GM19240 (cell line): ENCODE data around the gene MFN2.
"Not testable (repeated sequence)": the region's sequence is repeated elsewhere in the genome, so short reads cannot be mapped to it uniquely, and the experiment has no call there.

Experiments used
- DNase-seq: peaks from one replicate; pipeline ENCODE4 v3.0.0; 2011; ENCODE audit warnings: low spot score; ENCODE audit not compliant: insufficient read length

The MFN2 gene

GRCh38 chr1:12019858-12020509 lies 39.7 kb downstream of the MFN2 start:
- DNase-seq = no peak

- no peak for DNase-seq
These were observed 41.4 kb downstream of the MFN2 start for GRCh38 chr1:12021616-12022015.

DNA sequence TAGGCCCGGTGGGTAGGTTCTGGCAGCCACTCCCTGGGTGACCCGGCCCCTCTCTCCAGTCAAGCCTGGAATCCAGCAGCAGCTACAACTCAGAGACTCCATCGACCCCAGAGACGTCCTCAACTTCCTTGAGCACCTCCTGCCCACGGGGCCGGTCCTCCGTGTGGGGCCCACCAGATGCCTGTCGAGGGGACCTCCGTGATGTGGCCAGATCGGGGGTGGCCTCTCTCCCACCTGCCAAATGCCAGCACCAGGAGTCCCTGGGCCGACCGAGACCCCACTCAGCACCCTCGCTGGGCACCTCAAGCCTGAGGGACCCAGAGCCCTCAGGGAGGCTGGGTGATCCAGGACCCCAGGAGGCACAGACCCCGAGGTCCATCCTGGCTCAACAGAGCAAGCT lies 41.8 kb downstream of the MFN2 start:
- no peak for DNase-seq

DNA sequence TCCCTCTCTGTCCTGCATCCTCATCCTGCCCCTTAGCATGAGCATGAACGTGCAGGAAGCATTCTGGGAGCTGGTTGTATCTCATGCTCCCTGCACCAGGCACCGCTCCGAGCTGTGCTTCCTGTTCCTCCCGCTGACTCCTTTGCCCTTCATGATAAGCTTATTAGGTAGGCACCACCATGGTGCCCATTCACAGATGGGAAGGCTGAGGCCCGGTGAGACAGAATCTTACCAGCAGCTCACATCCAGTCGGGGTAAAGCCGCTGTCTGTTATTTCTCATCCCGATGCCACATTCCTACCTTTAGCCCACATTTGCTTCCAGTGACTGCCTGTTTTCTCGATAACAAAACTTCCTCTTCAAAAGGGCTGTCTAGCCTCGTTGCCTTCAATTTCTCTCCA lies 46.3 kb downstream of the MFN2 start:
- DNase-seq = no peak

- DNase-seq = no peak
These were observed 48.0 kb downstream of the MFN2 start for GRCh38 chr1:12028248-12028647.

DNA sequence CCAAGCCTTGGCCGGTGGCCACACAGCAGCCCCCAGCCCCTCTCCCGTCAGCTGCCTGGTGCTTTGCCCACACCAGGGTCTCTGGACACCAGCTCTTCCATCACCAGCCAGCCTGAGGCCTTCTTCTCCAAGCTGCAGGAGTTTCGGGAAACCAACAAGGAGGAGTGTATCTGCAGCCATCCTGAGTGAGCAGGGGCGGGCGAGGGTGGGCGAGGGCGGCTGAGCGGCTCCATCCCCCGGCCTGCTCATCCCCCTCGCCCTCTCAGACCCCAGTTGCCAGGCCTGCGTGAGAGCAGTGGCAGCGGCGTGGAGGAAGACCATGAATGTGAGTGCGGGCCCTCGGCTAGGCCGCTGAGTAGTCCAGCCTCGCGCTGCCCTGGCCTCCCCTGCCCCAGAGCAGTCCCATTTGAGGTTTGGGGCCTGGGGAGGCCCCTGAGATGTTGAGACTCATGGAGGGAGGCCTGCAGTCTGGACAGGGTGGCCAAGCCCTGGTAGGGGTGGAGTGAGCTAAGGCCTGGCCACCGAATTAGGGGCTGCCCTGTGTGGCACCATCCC lies 48.8 kb downstream of the MFN2 start:
- DNase-seq = no peak

- no peak for DNase-seq
These were observed 49.6 kb downstream of the MFN2 start for GRCh38 chr1:12029720-12030339.

GRCh38 chr1:12031039-12031980 lies 51.1 kb downstream of the MFN2 start:
- DNase-seq = no peak

GRCh38 chr1:12032161-12032621 lies 51.9 kb downstream of the MFN2 start:
- no peak for DNase-seq

GRCh38 chr1:12033441-12033840 lies 53.2 kb downstream of the MFN2 start:
- not testable (repeated sequence) for DNase-seq

GRCh38 chr1:12034381-12034801 lies 54.1 kb downstream of the MFN2 start:
- DNase-seq = no peak

GRCh38 chr1:12035312-12035711 lies 55.1 kb downstream of the MFN2 start:
- no peak for DNase-seq

DNA sequence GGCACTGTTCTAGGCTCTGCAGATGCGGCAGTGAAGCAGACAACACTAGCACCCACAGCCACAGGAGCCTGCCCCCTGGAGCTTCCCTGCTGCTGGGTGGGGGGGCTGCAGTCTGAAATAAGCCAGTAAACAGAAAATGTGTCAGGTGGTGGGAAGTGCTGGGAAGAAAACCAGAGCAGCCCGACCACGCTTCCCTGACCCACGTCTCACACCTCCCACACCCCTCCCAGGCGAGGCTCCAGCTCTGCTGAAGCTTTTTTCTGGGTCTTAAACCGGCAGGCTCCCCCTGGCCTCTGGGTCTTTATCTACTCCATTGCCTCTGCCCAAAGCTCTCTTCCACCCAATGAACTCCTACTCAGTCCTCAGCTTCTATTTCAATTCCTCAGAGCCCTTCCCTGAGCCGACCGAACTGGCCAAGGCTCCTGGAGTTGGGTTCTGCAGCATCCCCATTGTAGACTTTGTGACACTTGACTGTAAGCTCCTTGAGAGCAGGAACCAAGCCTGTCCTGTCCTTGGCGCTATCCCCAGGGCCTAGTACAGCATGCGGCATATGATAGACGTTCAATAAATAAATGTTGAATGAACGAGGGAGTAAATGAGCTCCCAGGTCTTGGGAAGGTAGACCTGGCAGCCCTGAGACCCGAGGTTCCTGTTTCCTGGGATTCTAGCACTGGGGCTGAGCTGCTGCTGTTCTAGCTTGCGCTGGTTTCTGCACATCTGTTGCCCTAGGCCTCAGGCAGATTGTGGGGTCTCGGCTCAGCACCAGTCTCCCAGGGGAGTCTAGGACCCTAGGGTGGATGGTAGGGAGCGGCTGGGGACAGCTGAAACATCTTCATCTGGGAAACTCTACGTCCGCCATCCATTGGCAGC lies 57.5 kb downstream of the MFN2 start:
- DNase-seq = no peak

DNA sequence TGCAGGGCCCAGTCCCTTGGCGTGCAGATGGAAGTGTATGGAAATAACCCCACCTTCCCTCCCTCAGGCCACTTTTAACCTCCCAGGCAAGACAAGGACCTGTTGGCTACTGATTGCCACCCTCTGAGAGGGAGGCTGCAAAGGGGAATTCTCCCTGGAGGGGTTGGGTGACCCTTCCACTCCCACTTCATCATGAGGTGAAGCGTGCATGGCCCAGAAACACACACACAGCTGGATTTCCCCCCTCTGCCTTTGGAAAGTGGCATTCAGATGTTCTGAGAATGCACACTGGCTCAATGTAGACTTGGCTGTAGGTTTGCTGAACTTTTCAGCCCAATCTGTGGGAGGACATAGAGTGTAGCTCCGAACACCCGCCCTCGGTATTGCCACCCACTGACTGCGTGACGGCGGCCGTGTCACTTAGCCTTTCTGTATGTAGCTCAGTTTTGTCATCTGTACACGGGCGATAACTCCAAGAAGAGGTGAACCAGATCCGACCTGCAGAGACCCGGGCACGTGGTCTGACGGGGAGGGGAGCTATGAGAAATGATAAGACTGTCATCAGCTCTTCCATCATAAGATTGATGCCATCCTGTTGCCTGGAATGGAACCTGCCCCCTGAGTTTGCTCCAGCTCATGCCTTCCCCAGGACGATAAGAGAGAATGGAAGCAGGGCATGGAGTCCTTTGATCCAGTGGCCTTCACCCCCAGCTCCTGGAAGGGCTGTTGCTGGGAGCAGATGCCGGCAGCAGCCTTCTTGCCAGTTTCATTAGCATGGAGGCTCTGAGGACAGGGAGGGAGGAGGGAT lies 58.3 kb downstream of the MFN2 start:
- no peak for DNase-seq

DNA sequence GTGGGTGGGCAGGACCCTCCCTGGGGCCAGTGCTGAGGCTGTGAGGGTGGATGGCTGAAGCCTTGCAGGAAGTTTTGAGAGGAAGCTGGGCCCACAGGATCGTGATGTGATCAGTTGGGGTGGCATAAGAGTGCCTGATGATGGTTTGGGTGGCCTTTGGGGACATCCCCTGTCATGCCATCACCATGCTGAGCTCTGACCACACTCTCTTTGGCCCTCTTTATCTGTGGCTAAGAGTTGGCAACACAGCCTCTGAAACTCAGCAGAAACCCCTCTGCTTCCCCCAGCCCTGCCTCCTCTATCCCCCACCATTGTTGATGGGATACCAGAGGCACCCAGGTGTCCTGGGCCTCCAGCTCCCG lies 58.9 kb downstream of the MFN2 start:
- DNase-seq = no peak

GRCh38 chr1:12039824-12040456 lies 59.7 kb downstream of the MFN2 start:
- DNase-seq = not testable (repeated sequence)

DNA sequence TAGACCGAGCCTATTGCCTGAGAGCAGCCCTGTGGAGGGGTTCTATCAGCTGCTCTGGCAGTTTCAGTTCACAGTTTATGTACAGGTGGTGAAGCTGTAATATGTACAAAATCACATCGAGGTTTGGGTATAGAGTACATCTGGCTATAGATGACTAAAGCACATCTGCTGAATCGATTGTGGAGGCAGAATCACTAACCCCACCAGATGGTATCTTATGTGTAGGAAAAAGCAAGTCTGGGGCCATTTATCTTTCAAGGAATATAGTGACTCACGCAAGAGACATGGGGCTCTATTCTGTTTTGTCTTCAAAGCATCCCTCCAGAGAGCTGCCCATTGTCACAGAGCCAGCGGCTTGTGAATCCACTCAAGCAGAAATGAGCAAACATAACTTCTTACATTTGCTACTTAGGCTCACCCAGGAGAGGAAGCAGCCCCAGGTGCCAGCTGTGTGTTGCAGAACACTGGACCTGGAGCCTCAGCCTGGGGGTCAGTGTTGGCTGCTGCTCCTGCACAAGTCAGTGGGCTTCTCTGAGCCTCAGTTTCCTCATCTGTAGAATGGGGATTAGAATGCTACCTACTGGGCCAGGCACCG lies 60.3 kb downstream of the MFN2 start:
- DNase-seq = no peak

GRCh38 chr1:12044187-12044877 lies 64.1 kb downstream of the MFN2 start:
- not testable (repeated sequence) for DNase-seq

DNA sequence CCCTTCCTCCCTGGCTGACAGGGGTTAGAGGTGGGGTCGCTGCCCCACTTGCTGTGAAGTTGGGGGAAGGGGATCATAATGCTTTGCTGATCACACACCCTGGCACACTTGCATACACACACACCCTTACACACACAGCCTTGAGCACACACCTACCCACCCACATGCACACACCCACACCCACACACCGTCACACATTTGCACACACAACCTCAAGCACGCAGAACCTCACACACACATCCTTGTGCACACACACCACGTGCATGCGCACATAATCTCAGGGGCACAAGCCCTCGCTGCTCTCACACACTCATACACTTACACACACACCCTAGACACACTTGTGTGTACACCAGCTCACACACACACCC lies 66.5 kb downstream of the MFN2 start:
- DNase-seq = no peak
